Fibroblast of peridontal ligament (primary cell): ENCODE data around the gene GNAL.

Experiments
- DNase-seq: peaks from one replicate; pipeline ENCODE4 v3.0.0-alpha.2; 2010; ENCODE audit errors: extremely low read depth

GNAL gene

DNA sequence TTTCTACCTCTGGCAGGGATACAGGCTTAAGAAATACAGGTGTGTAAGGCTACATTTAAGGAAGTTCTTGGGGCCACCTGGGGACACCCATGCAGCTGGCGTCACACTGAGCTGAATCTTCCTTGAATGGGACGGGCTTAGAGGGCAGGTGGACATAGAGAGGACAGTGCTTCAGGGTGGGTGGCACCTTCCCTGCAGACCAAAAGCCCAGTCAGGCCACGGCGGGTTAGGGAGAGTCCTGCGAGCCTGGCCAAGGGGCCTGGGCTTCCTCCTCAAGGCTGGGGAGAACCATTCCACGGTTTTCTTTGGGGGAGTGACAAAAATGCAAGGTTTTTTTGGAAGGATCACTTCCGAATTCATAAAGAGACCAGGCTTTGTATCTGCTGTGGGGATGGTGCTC is 73.4 kb downstream of the GNAL start:
- DNase-seq = no peak

DNA sequence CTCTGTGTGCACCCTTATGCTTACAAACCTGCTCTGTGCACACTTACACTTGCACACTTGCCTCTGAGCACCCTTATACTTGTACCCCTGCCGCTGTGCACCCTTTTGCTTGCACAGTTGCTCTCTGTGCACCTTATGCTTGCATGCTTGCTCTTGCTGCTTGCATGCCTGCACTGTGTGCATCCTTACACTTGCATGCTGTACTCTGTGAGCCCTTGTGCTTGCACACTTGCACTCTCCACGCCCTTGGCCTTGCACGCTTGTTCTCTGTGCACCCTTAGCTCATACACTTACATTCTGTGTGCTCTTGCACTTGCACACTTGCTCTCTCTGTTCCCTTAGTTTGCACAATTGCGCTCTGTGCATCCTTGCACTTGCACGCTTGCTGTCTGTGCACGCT is 78.3 kb downstream of the GNAL start:
- DNase-seq = no peak

DNA sequence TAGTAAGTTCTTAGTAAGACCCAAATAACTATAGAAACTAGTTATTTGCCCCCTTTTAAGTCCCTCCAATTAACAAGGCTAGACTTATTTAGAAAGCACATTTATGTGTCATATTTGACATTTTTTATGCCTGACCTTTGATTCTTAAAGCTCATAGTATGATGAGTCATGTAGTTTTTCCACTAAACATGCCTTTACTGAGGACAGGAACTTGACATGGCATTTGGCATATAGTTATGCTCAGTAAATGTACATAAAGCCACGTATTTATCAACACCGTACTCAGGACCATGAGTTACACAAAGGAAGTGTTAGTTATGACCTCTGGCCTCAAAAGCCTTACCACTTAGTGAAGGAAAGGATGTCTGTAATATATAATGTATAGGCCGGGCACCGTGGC is 78.9 kb downstream of the GNAL start:
- no peak for DNase-seq

DNA sequence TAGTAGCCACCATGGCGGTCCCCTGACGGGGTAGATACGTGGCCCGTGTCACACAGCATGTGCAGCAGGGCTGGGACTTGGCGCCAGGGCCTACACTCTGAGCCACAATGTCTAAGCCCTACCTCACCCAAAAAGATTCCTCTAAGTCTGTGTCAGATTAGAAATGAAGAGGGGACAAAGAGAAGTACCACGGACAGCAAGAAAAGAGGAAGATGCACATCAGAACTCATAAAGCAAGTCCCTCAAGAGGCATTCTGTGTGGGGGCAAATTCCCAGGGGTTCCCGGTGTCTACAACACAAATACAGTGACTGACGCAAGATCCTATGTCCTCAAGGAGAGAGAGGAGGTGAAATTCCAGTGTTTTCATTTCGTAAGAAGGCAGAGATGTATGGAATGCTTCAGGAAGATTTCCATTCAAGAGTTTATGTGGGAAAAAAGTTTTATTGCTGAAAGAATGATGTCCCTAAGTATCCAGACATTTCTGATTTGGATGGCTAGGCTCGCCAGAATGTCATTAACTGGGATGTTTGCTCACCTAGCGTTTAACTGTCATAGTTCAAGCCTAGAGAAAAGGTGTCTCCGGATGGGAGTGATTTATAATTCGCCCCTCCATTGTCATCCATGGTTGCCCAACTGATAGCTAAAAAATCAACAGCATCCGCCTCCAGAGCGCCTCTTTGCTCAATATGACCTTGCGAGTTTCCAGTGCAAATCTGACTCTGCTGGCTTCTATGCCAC is 86.5 kb downstream of the GNAL start:
- DNase-seq = no peak

DNA sequence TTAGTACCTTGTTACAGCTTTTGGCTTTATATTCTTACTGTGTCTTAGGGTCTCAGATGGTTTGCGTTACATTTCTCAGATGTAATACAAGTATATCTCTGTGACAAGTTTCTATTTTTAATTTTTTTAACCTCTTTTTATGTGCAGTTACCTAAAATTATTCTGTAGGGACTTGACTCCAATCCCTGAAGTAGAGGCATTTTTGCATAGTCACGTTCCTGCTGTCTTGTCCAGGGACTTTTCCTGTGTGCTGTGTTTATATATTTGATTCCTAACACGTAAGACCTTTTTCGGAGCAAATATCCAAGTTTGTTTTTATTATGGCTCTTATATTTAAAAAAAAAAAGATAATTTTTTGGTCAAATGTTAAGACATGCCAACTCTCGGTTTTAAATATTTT is 91.0 kb downstream of the GNAL start:
- DNase-seq = no peak

DNA sequence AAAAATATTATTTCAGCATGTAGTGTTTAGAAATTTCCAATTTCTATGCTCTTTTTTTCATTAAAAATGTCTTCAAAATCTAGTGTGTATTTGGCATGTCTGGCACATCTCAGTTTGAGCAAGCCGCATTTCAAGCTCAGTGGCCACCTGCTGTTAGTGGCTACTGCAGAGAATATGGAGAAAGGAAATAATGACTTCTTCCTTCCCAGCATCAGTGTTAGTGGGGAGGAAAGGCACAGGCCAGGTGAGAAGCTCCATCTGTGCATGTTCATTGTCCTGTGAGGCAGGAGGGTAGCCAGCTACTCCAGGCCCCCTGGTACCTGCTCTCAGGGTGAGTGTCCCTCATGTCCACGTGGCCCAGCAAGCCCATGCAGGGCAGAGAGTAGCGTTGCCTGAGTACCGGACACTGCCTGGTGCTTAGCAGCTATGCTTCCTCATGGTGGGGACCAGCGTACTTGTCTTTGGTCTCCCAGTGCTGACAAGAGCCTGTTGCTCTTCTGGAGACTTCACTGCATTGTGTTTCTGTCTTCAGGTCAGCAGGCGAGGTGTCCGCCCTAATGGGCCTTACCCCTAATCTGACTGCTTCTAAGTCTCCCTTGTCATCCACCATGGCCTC is 94.8 kb downstream of the GNAL start:
- no peak for DNase-seq

DNA sequence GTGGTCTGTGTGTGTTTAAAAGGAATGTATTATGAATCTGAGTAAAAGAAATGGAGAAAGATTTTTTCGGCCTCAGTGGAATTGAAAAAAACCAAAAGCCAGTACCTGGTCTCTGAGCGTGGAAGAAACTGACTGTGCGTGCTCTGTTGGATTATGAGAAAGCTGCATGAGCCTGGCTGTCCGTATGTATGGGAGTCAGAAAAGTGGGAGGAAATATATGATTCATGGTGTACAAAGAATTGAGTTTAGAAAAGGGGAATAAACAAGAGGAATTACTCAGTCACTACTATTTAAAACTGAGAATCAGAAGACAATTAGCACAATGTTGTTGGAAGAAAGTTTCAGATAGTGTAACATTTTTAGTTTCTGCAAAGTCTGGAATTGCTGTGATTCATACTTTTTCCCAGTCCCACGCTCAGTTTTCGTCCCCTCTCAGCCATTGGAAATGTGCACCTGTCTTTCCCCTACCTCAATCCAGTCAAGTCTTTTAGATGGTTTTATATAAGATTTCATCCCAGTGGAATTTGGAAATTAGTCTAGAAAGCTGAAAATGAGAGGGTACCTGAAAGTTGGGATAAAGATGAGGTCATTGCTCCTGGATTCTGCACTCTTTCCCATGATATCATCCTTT is 95.7 kb downstream of the GNAL start:
- DNase-seq = no peak

DNA sequence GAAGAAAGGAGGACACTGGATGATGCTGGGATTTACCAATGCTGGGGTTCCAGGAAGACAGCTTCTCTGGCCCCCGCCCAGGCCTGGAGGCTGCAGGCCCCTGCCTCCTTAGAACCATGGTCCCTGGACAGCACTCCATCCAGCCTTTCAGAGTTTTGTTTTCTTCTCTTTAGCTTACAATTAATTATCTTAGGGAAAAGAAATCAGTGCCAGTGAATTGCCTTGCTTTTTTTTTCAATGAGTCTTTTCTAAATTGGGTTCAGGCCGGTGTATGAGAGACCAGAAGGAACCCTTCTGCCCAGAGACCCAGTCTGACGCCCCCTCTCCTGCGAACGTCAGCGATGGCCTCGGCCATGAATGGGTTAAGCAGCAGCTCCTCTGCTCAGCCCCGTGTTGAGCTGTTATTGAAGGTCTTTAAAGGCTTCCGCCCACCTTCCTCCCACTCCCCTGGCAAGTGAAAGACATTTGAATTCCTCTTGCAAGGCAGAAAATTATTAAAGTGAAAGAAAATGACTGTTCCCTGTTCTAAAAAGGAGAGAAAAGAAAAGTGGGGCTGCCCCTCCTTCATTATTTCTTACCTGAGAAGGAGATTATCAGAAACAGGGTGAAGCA is 96.5 kb downstream of the GNAL start:
- no peak for DNase-seq

DNA sequence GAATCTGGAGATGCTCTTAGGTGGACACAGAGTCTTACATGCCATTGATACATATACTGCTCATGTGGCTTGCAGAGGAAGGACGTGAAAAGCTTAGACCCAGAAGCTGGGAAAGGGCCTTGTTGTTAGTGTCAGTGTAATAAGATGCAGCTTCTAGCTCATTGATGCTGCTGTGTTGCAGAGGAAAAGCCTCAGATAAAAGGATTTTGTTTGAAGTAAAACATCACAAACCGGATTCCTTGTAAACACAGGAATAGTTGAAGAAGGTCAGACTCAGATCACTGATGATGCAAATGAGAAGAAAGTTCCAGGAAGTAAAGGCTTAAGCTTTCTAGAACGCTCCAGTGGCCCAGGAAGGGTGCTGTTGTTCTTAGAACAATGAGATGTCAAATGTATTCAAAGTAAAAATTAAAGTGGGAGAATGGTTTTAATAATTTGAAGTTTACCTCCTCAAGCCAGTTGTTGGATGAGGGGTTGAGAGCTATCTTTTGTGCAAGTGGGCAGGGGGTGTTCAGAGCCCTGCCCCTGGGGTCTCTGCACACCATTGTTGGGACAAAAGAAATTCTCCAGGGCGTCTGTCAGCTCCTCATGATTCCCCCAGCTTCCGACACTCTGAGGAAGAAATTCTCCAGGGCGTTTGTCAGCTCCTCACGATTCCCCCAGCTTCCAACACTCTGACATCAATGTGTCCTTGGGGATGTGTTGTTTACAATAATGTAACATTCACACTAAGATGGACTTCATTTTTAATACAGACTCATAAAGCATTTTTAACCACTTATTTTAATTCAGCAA is 100.8 kb downstream of the GNAL start:
- DNase-seq = no peak

DNA sequence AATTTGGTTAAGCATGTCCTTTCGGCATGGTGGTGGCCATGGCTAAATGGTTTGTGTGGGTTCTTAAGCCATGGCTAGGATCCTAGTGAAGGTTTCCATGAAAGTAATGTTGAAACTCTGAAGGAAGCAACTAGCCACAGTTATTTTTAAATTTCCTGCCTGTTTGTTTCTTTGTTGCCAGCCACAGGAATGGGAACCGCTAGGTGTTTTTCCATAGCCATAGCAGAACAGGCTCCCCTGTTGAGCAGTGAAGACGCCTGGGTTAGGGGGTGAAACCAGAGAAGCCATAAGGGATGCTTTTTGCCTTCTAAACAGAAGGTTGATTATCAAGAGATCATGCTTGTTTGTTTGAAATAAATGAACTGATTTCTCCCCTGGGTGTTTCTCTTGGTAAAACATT is 102.1 kb downstream of the GNAL start:
- DNase-seq = no peak

DNA sequence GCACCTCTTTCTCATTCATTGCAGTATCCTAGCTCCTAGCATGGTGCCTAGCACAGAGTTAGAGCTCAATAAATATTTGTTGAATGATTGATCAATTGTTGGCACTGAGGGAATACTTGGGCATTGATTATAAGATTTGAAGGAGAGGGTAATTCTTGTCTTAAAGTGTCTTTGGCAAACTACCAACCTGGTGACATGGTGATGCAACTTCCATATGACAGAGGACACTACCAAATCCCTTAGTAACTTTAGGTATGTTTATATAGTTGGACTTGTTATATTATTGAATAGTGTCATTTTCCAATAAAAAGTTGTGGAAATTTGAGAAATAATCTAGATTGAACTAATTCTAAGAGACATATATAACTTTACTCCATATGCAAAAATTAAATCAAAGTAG is 103.6 kb downstream of the GNAL start:
- DNase-seq = no peak

DNA sequence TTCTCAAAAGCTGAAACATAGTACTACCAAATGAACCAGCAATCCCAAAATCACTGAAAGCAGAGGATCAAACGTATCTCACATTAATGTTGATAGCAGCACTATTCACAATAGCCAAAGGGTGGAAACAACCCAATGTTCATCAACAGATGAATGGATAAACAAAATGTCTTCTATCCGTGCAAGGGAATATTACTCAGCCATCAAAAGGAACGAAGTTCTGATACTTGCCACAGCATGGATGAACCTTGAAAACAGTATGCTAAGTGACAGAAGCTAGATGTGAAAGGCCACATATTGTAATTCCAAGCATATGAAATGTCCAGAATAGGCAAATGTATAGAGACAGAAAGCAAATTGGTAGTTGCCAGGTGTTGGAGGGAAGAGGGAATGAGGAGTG is 105.1 kb downstream of the GNAL start:
- no peak for DNase-seq

DNA sequence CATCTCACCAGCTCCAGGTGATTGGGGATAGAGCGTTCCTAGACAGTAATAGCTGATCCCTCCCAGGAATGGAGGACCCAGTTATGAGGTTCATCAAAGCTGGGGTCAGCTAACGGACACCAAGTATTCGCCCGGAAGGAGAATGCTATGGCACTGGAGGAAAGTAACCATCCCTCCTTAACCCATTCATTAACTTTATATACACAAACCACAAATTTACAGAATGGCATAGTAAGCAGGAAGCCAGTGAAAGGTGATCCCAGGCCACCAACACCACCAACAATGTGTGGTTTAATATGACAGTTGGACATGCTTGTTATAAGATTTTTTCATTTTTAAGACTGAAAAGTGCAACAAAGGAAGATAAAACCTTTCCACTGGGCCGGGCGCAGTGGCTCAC is 106.9 kb downstream of the GNAL start:
- DNase-seq = no peak

DNA sequence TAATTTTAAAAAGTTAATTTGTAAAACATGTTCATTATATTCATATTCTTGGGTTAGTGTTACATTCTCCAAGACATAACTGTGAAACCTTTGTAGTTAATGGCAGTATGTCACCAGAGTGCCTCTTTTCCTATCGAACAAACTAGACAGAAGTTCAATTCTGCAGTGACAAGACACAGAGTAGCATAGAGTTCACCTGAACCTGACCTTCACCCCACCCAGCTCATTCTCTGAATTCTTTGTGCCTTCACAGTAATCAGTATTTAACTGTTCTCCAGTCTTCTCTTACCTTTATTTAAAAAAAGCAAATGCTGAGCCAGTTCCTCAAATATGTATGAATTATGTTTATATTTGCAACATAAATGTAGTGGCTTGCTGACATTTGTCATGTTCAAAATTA is 109.2 kb downstream of the GNAL start:
- no peak for DNase-seq

DNA sequence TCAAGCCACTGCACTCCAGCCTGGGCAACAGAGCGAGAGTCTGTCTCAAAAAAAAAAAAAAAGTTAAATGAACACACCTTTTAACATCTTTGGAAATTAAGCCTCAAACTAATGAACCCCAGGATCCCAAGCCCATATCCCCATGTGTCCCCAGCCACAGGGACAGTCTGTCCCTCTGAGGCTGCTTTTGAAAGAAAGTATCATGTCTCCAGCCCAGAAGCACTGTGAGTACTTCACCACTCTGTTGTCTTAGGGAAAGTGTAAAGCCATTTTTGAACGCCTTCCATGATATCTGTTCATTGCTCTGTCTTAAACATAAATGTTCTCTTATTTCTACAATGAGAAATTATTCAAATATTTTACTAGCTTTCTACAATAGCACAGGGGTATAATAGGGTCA is 110.0 kb downstream of the GNAL start:
- no peak for DNase-seq

DNA sequence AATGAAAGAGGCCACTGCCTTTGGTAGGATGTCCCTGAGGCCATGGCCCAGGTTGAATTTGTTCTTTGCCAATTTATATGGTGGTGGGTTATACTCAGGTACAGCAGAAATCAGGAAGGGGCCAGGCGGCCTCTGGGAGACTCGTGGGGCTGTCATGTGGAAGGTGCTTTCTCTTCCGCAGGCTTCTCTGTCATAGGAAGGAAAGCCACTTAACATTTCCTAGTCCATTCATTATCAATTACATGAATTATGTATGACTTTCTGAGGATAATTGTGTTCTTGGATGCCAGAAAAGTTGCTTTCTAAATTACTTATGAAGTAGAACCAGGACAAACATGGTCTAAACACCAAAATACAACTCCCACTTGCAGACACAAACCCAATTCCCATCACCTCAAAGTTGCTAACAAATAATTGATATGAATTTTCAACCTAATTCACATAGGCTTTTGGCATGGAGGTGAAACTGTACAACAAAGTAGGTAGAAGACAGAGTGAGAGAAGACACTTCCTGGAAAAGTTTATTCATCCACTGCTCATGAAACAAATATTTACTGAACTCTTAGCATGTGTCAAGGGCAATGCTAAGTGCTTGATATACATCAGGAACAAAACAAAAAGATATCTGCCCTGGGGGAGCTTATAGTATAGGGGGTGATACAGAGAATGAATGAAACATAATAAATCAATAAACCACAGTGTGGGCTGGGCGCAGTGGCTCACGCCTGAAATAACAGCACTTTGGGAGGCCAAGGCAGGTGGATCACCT is 111.7 kb downstream of the GNAL start:
- DNase-seq = no peak

DNA sequence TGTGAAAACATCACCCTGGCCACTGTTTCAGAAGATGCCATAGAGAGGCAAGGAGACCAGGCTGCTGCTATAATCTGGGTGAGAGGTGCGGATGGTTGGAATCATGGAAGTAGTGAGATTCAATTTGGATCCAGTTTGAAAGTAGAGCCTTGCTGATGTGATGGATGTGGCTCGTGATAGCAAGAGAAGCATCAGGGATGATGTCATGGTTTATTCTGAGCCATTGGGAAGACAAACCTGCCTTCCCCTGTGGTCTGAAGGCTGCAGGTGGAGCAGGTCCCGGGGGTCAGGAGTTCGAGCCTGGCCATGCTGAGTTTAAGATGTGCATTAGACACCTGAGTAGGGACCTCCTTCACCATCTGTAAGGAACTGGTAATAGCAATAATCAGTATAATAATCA is 112.5 kb downstream of the GNAL start:
- DNase-seq = no peak

DNA sequence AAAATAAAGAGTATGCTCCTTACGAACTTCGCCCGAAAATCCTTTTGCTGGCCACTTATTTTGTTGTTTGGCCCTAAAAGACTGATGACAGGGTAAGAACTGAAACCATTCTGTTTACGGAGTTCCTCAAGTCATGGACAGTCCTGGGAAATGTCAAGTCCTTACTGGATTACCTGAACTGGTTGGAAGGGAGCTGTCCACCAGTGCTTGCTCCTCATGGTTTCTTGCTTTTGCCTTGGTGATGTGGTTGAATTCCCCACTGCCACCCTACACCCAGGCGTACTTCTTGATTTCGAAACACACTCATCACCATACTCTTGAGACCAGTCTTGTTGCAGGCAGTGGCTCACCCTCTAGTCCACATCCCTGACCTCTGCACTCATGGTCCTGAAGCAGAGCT is 113.1 kb downstream of the GNAL start:
- DNase-seq = no peak

DNA sequence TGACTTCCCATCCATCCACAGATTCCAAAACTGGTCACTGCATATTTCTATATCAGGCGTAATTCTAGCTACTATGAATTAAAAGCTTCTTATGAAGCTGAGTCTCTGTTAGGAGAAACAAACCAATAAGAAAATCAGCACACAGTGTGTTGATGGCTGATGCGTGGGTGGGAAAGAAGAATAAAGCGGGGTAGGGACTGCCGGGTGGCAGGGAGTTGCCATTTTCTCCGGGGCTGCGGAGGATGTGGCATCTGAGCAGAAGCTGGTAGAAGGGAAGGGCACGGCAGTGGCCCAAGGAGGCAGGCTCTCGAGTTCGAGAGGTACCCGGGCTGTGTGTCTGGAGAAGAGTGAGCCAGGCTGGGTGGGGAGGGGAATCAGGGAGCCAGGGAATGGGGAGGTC is 113.5 kb downstream of the GNAL start:
- no peak for DNase-seq

DNA sequence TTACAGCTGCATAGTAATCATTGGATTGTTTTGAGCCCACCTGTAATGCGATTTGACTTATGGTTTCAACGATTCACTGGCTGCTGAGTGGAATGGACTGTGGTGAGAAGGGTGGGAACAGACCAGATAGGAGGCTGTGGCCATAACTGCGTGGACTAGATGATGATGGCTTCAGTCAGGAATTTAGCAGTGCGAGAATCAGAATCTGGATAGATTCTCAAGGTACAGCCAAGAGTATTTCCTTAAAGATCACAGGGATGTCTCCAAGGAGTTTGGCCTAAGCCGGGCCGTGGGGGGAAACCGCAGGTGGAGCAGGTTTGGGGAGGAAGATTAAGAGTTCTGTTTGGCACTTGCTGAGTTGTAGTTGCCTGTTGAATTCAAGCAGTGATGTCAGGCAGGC is 118.2 kb downstream of the GNAL start:
- no peak for DNase-seq
